HepG2 (cell line): ENCODE data around the gene CRAMP1. TPM values are rescaled to one million over a fixed set of nuclear protein-coding genes. Genes with fewer than 3 reads are reported as not detected.
"Not testable (repeated sequence)": the region's sequence is repeated elsewhere in the genome, so short reads cannot be mapped to it uniquely, and the experiment has no call there.

ENCODE experiments used
- ADNP ChIP-seq: sonication (generic); formaldehyde crosslinking; IDR thresholded peaks from 2 replicates; pipeline ENCODE4 v1.4.0; 2020; ENCODE audit warnings: missing genetic modification reagents
- ARID4A ChIP-seq: sonication (generic); formaldehyde crosslinking; IDR thresholded peaks from 2 replicates; pipeline ENCODE4 v1.5.0; 2020; ENCODE audit warnings: mild to moderate bottlenecking, missing genetic modification reagents, borderline replicate concordance
- ETV5 ChIP-seq: IDR thresholded peaks from 2 replicates; pipeline ENCODE4 v1.6.1; 2018; ENCODE audit warnings: missing biosample characterization, missing genetic modification reagents, inconsistent platforms, borderline replicate concordance
- FOXA3 ChIP-seq: IDR thresholded peaks from 2 replicates; pipeline ENCODE4 v1.6.1; 2016; ENCODE audit warnings: missing genetic modification reagents, missing compliant biosample characterization
- FOXO1 ChIP-seq: sonication (generic); formaldehyde crosslinking; IDR thresholded peaks from 2 replicates; pipeline ENCODE4 v1.4.0; 2020; ENCODE audit warnings: missing genetic modification reagents
- FOXP4 ChIP-seq: sonication (generic); formaldehyde crosslinking; IDR thresholded peaks from 2 replicates; pipeline ENCODE4 v1.4.0; 2020; ENCODE audit warnings: missing genetic modification reagents
- GMEB1 ChIP-seq: sonication (generic); formaldehyde crosslinking; IDR thresholded peaks from 2 replicates; pipeline ENCODE4 v1.5.1; 2020; ENCODE audit warnings: missing genetic modification reagents, mild to moderate bottlenecking, borderline replicate concordance
- HDAC1 ChIP-seq: sonication (generic); formaldehyde crosslinking; IDR thresholded peaks from 2 replicates; pipeline ENCODE4 v1.5.1; 2020; ENCODE audit warnings: mild to moderate bottlenecking, missing genetic modification reagents
- HDAC2 ChIP-seq: sonication (generic); formaldehyde crosslinking; IDR thresholded peaks from 2 replicates; pipeline ENCODE4 v1.4.0; 2020; ENCODE audit warnings: missing genetic modification reagents
- MIER3 ChIP-seq: IDR thresholded peaks from 2 replicates; pipeline ENCODE4 v1.6.1; 2016; ENCODE audit warnings: missing compliant biosample characterization, borderline replicate concordance
- SALL1 ChIP-seq: sonication (generic); formaldehyde crosslinking; IDR thresholded peaks from 2 replicates; pipeline ENCODE4 v1.8.0; 2022; ENCODE audit warnings: mild to moderate bottlenecking, missing genetic modification reagents
- SOX13 ChIP-seq, 3 experiments: fragments of 450-650 bp in 1 of 3; sonication (generic) in 1 of 3; formaldehyde crosslinking in 1 of 3; IDR thresholded peaks in 2 of 3; conservative IDR thresholded peaks in 1 of 3; 2 replicates each; pipeline versions ENCODE4 v1.5.0 to v1.6.1; 2016 to 2020; ENCODE audit warnings: antibody characterized with exemption in 1 of 3, mild to moderate bottlenecking in 1 of 3, missing compliant biosample characterization in 1 of 3, missing genetic modification reagents in 1 of 3, moderate library complexity in 1 of 3
- THAP11 ChIP-seq: IDR thresholded peaks from 2 replicates; pipeline ENCODE4 v1.6.1; 2016; ENCODE audit warnings: missing biosample characterization, missing genetic modification reagents
- ZBTB4 ChIP-seq: sonication (generic); formaldehyde crosslinking; IDR thresholded peaks from 2 replicates; pipeline ENCODE4 v1.4.0; 2020; ENCODE audit warnings: missing genetic modification reagents, mild to moderate bottlenecking, borderline replicate concordance
- ZNF350 ChIP-seq: sonication (generic); formaldehyde crosslinking; IDR thresholded peaks from 2 replicates; pipeline ENCODE4 v1.4.0; 2020; ENCODE audit warnings: mild to moderate bottlenecking, low read depth, missing genetic modification reagents, borderline replicate concordance
- ZSCAN9 ChIP-seq: IDR thresholded peaks from 2 replicates; pipeline ENCODE4 v1.6.1; 2016; ENCODE audit warnings: borderline replicate concordance
- polyA plus RNA-seq, 8 experiments: library from polyadenylated mRNA; depleted of rRNA in 3 of 8; stranded (reverse) in 7 of 8; unstranded in 1 of 8; fragments of >200 nt; fragmentation: Illumina TruSeq in 4 of 8; extraction: Trizol in 4 of 8; gene quantifications; 2 replicates each; pipeline versions ENCODE4 v1.2.1 to v1.2.3, GENCODE V29; 2011 to 2016; ENCODE audit warnings: low read depth in 4 of 8, missing spikeins in 1 of 8, mixed read lengths in 1 of 8; ENCODE audit not compliant: insufficient read depth in 1 of 8
- total RNA-seq, 5 experiments: library from RNA; depleted of rRNA; stranded (reverse); fragments of >200 nt; fragmentation: Illumina TruSeq; extraction: Trizol; gene quantifications; 2 replicates each; pipeline ENCODE4 v1.2.3, GENCODE V29; 2016; ENCODE audit warnings: low read depth in 1 of 5

The CRAMP1 gene
- total and polyA plus RNA-seq, 2 of the 13 experiments (the other 11 are each of a cell fraction or from before 2014, with no cell fraction given): 6.8 to 9.7 TPM

DNA sequence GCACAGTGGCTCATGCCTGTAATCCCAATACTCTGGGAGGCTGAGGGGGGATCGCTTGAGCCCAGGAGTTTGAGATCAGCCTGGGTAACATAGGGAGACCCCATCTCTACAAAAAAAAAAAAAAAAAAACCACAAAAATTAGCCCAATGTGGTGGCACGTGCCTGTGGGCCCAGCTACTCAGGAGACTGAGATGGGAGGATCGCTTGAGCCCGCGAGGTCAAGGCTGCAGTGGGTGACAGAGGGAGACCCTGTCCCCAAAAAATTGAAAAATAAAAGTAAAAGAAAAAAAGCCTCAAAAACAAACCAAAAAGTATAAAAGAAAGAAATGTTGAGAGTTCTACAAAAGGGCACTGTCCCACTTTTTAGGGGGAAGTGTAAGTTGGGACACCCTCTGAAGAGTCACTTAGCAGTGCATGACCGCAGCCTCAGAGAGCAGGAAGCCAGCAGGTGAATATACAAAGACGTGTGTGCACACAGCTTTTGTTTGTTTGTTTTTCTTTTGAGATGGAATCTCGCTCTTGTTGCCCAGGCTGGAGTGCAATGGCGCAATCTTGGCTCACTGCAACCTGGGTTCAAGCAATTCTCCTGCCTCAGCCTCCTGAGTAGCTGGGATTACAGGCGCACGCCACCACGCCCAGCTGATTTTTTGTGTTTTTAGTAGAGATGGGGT, 107.5 kb downstream of the CRAMP1 start (continued):
- TF ChIP-seq ARID4A (CRISPR knock-in tag): peak; percentile 40; the same call in 1 of the 2 replicates
- peak; percentile 67; the same call in 1 of the 2 replicates for TF ChIP-seq FOXO1 (CRISPR knock-in tag)
- 0 out of 2 replicates have a peak, but pooled peaks have one; percentile 26 for TF ChIP-seq ZSCAN9 (CRISPR knock-in tag)
- TF ChIP-seq ZBTB4 (CRISPR knock-in tag): peak; percentile 76; the same call in 1 of the 2 replicates
- peak; percentile 27; the same call in 1 of the 2 replicates for TF ChIP-seq HDAC1 (CRISPR knock-in tag)
- TF ChIP-seq FOXP4 (CRISPR knock-in tag): peak; percentile 92
- TF ChIP-seq FOXA3 (CRISPR knock-in tag): peak; percentile 64
- 0 out of 2 replicates have a peak, but pooled peaks have one; percentile 42 for TF ChIP-seq ZNF350 (CRISPR knock-in tag)
- TF ChIP-seq SOX13 (IDR thresholded peaks at IDR 0.05): not testable (repeated sequence)
- TF ChIP-seq SOX13 (CRISPR knock-in tag; conservative IDR thresholded peaks at IDR 0.05 in 1 of 2, IDR thresholded peaks at IDR 0.05 in 1 of 2): peak in 1 of 2 experiments; percentile 64; a peak in 2 of 4 replicates
- TF ChIP-seq GMEB1 (CRISPR knock-in tag): peak; percentile 45; the same call in 1 of the 2 replicates
- TF ChIP-seq SALL1 (CRISPR knock-in tag): peak; percentile 66
- peak; percentile 49; the same call in 1 of the 2 replicates for TF ChIP-seq MIER3 (CRISPR knock-in tag)
- peak; percentile 72; the same call in 1 of the 2 replicates for TF ChIP-seq ADNP
- peak; percentile 53; the same call in 1 of the 2 replicates for TF ChIP-seq ETV5 (CRISPR knock-in tag)
- peak; percentile 34; the same call in 1 of the 2 replicates for TF ChIP-seq THAP11 (CRISPR knock-in tag)
- peak; percentile 50; the same call in 1 of the 2 replicates for TF ChIP-seq HDAC2 (CRISPR knock-in tag)
